GM12878 (cell line): Measurements from ENCODE around the gene KPNA1.
"Not testable (repeated sequence)": the region's sequence is repeated elsewhere in the genome, so short reads cannot be mapped to it uniquely, and the experiment has no call there.

Experiments
- ATF7 ChIP-seq: fragments of 450-650 bp; IDR thresholded peaks from 2 replicates; pipeline ENCODE4 v1.6.1; 2016; ENCODE audit warnings: low read depth, mild to moderate bottlenecking
- CEBPZ ChIP-seq: fragments of 150-350 bp; IDR thresholded peaks from 2 replicates; pipeline ENCODE4 v1.6.1; 2016; ENCODE audit warnings: low read depth, low read length
- CHD2 ChIP-seq: IDR thresholded peaks from 2 replicates; pipeline ENCODE4 v1.6.1; 2011; ENCODE audit warnings: low read depth, low read length, improper control_type of control experiment, borderline replicate concordance
- NBN ChIP-seq: fragments of 450-650 bp; IDR thresholded peaks from 2 replicates; pipeline ENCODE4 v1.6.1; 2016
- SMC3 ChIP-seq: IDR thresholded peaks from 2 replicates; pipeline ENCODE4 v1.6.1; 2011; ENCODE audit warnings: low read length, improper control_type of control experiment, borderline replicate concordance
- SP1 ChIP-seq: IDR thresholded peaks from one replicate; pipeline ENCODE4 v1.6.1; 2011; ENCODE audit warnings: low read depth, low read length

- not testable (repeated sequence) for TF ChIP-seq NBN, CHD2, CEBPZ, ATF7, SMC3, SP1
These were observed 70.8 kb downstream of the KPNA1 start for GRCh38 chr3:122443762-122444490.
